Measurements from ENCODE around the gene CTNNA3. TPM values are rescaled to one million over a fixed set of nuclear protein-coding genes. Genes with fewer than 3 reads are reported as not detected.

Gene CTNNA3
- total and polyA plus RNA-seq, 2 of the 4 experiments (the other 2 are of a cell fraction) = 0.19 to 0.90 TPM

DNA sequence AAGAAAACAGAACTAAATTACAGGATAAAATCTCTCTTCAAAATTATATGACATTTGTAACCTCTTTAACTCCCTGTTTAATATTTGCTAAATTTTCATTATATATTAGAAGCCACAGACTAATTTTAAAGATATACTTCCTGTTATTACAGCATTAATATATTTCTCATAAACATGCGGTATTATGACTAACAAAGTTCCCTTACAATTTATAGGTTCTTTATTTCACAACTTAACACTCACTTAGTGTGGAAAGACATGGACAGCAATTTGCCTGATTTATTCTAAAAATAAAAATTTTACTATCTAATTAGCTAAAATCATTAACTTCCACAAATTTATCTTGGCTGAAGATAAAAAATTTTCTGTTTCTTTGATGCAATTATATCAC is 29.0 kb downstream of the CTNNA3 start:
- H2BK120ac ChIP-seq (ENCODE audit: low read depth, low read length) = no peak overlapping the region
- H3K27ac ChIP-seq (ENCODE audit: insufficient read depth, low read length) = no peak overlapping the region
- no peak overlapping the region for H3K56ac ChIP-seq (ENCODE audit: extremely low read depth, insufficient read depth, low read length)
- H3K4me2 ChIP-seq (ENCODE audit: low read depth, low read length) = no peak overlapping the region
- dilution Hi-C loops (cut with HindIII; ENCODE audit: low sequenced_read_pairs, unreplicated experiment) (no loop called here), intact Hi-C loops (cut with micrococcal nuclease) (loop anchor here (10.0 kb wide), 1 partner anchor 142 kb away; no protein-coding TSS in a partner anchor), in situ Hi-C loops (cut with MboI; ENCODE audit: low sequenced_read_pairs) (no loop called here)
- POLR2A ChIA-PET (ENCODE audit: unreplicated experiment) = interaction anchor here (0.6 kb wide), 1 partner anchor 24 kb away, joined by 3 read pairs; no protein-coding TSS in a partner anchor
- H3K18ac ChIP-seq (ENCODE audit: low read depth, low read length) = no peak overlapping the region
- no peaks in the 10 kb centered on the region for H3K27me3 ChIP-seq (ENCODE audit: control insufficient read depth, insufficient read depth, low read length)
- H2AK9ac ChIP-seq (replicated peaks; ENCODE audit: low read depth, low read length, poor library complexity) = no peak overlapping the region
- TF ChIP-seq MXI1 (IDR thresholded peaks at IDR 0.05; ENCODE audit: borderline replicate concordance, low read depth, low read length) (no peak), CEBPB (IDR thresholded peaks at IDR 0.05; ENCODE audit: low read depth, low read length) (no peak), ELK1 (IDR thresholded peaks at IDR 0.05; ENCODE audit: borderline replicate concordance, low read depth, low read length) (no peak), FOS (IDR thresholded peaks at IDR 0.05; ENCODE audit: low read depth, low read length) (no peak), USF2 (IDR thresholded peaks at IDR 0.05; ENCODE audit: low read depth, low read length) (no peak), CTCF (conservative IDR thresholded peaks at IDR 0.05; ENCODE audit: low read depth, low read length) (no peak), MAZ (IDR thresholded peaks at IDR 0.05; ENCODE audit: borderline replicate concordance, low read depth, low read length) (no peak), RAD21 (IDR thresholded peaks at IDR 0.05; ENCODE audit: low read length) (no peak), CHD1 (IDR thresholded peaks at IDR 0.05; ENCODE audit: low read depth, low read length) (no peak), MAFK (IDR thresholded peaks at IDR 0.05; ENCODE audit: low read depth, low read length) (no peak)
- no peak overlapping the region for H4K8ac ChIP-seq (ENCODE audit: low read depth in 2 of 2, low read length in 2 of 2)
- no peaks in the 10 kb centered on the region for H4K20me1 ChIP-seq (ENCODE audit: insufficient read depth, low read length)
- H4K5ac ChIP-seq (ENCODE audit: low read depth, low read length) = no peak overlapping the region
- H2AFZ ChIP-seq (replicated peaks; ENCODE audit: low read length, poor library complexity) = no peak overlapping the region
- ATAC-seq (ENCODE audit: low read depth) = no peak
- H3K36me3 ChIP-seq (ENCODE audit: control insufficient read depth, insufficient read depth, low read length) = no peaks in the 10 kb centered on the region
- H2BK15ac ChIP-seq (ENCODE audit: low read depth, low read length) = no peak overlapping the region
- no peak overlapping the region for H2BK5ac ChIP-seq (ENCODE audit: low read depth, low read length, poor library complexity, severe bottlenecking)
- no peak overlapping the region for H3K14ac ChIP-seq (replicated peaks; ENCODE audit: low read depth, low read length)
- DNase-seq = no peak
- H3K9ac ChIP-seq (ENCODE audit: low read depth, low read length) = no peak overlapping the region
- H3K4ac ChIP-seq (ENCODE audit: low read depth, low read length) = no peak overlapping the region
- H3K23ac ChIP-seq (ENCODE audit: low read depth, low read length) = no peak overlapping the region
- no peak overlapping the region for H4K91ac ChIP-seq (ENCODE audit: insufficient read depth, low read depth, low read length)
- CTCF ChIA-PET = interaction anchor here (0.5 to 1.3 kb wide), 2 partner anchors 58 to 113 kb away, joined by 3 to 7 read pairs; no protein-coding TSS in a partner anchor
- H3K4me1 ChIP-seq (ENCODE audit: control insufficient read depth, insufficient read depth, low read length) = no peaks in the 10 kb centered on the region
- no TSS peak for BruUV-seq (replicated peaks)
- H2BK20ac ChIP-seq (ENCODE audit: low read depth, low read length) = no peak overlapping the region
- H3K4me3 ChIP-seq (ENCODE audit: insufficient read depth, low read depth, low read length) = no peak overlapping the region
- no peaks in the 10 kb centered on the region for H3K79me1 ChIP-seq (ENCODE audit: low read depth in 1 of 2, low read length in 2 of 2)
- no CpG with 5 or more reads among the region's 1 CpG for WGBS, 2 experiments (ENCODE audit: extremely low coverage in 2 of 2, insufficient read length in 1 of 2)
- no peaks in the 10 kb centered on the region for H3K9me3 ChIP-seq (ENCODE audit: control insufficient read depth, insufficient read depth, low read length)
- H2AK5ac ChIP-seq (ENCODE audit: low read depth, low read length) = no peak overlapping the region
- no peaks in the 10 kb centered on the region for H3K9me1 ChIP-seq (ENCODE audit: insufficient read depth, low read length)
